ENCODE measurements around the gene AQP6.

Gene AQP6

DNA sequence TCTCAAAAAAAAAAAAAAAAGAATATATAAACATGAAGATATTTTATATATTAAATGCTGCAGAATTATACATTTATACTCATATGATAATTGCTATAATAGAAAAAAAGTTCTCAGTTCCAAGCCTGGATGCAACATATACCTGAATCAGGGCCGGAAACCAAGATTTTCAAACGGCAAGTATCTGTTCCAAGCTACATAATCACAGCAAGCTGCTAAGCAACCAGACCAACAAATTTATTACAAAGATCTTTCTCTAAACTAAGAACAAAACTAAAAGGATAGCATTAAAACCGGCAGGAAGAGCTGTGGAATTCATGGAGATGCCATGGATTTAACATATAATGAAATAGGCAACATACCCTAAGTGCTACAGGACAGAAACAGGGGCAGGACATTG is 45.4 kb downstream of the AQP6 start:
- TF ChIP-seq PAX5 (IDR thresholded peaks at IDR 0.05; ENCODE audit: insufficient read depth, low read length, severe bottlenecking) (no peak), POLR2A (IDR thresholded peaks at IDR 0.05; ENCODE audit: low read depth, low read length) (no peak), POU2F2 (IDR thresholded peaks at IDR 0.05; ENCODE audit: low read depth, low read length) (no peak), SPI1 (IDR thresholded peaks at IDR 0.05; ENCODE audit: low read depth, low read length) (no peak)
- FAIRE-seq (no peak), DNase-seq (ENCODE audit: insufficient read length, low spot score) (no peak)

DNA sequence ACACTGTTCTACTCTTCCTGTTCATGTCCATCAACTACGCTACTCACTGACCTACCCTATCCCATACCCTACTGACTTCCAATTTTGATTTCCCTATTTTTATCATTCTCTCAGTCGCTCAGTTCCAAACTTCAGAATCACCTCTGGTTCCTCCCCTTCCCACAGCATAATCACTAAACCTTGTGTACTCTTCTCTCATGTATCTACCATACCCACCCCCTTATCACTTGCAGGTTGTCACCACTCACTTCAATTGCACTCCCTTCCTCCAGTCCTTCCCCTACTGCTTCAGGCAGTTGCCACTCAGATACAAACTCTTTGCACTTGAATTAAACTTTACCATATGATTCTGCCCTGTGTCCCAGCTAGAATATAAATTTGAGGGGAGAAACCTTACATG is 46.2 kb downstream of the AQP6 start:
- peak; percentile 13 for FAIRE-seq
- no peak for DNase-seq (ENCODE audit: insufficient read length, low spot score)
- TF ChIP-seq SPI1 (IDR thresholded peaks at IDR 0.05; ENCODE audit: low read depth, low read length) (no peak), PAX5 (IDR thresholded peaks at IDR 0.05; ENCODE audit: insufficient read depth, low read length, severe bottlenecking) (no peak), POU2F2 (IDR thresholded peaks at IDR 0.05; ENCODE audit: low read depth, low read length) (no peak), TAF1 (IDR thresholded peaks at IDR 0.05; ENCODE audit: low read depth, low read length) (no peak), POLR2AphosphoS5 (IDR thresholded peaks at IDR 0.05; ENCODE audit: low read depth, low read length) (no peak), POLR2A (IDR thresholded peaks at IDR 0.05; ENCODE audit: low read depth, low read length) (no peak)

DNA sequence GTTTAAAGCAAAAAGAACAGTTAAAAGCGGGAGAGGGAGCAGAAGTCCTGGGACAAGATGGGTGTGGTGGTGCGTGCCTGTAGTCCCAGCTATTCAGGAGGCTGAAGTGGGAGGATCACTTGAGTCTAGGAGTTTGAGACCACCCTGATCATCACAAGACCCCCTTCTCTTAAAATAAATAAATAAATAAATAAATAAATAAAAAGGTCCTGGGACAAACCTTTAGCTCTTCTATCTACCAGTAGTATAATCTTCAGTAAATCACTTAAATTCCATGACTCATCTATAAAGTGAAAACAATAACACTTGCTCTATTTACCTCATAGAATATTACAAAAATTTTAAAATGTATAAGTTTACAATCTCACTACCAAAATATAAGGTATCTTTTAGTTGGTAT is 46.8 kb downstream of the AQP6 start:
- no peak for DNase-seq (ENCODE audit: insufficient read length, low spot score)

DNA sequence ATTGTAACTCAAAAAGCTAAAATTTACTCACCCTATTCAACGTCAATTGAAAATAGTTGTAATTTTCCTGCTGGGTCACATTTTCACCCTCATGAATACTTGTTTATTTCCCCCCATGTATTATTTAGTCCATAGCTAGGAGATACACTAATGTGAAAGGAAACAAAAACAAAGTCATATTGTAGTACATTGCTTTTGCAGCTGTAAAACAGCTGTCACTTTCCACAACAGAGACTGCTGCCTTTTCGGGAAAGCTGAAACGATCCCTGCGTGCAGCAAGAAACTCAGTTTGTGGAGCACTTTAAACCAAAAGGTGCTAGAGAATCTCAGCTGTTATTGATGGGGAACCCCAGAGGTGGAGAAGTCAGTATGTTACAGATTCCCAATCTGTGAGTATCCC is 48.3 kb downstream of the AQP6 start:
- no peak for DNase-seq (ENCODE audit: insufficient read length, low spot score)
- TF ChIP-seq SPI1 (IDR thresholded peaks at IDR 0.05; ENCODE audit: low read depth, low read length) (no peak), TAF1 (IDR thresholded peaks at IDR 0.05; ENCODE audit: low read depth, low read length) (no peak), POU2F2 (IDR thresholded peaks at IDR 0.05; ENCODE audit: low read depth, low read length) (no peak), POLR2A (IDR thresholded peaks at IDR 0.05; ENCODE audit: low read depth, low read length) (no peak), PAX5 (IDR thresholded peaks at IDR 0.05; ENCODE audit: insufficient read depth, low read length, severe bottlenecking) (no peak), POLR2AphosphoS5 (IDR thresholded peaks at IDR 0.05; ENCODE audit: low read depth, low read length) (no peak)
- FAIRE-seq, result no peak

More for the DNA sequence above, 46.8 kb downstream of the AQP6 start:
- TF ChIP-seq TAF1 (IDR thresholded peaks at IDR 0.05; ENCODE audit: low read depth, low read length), result no peak
- no peak for TF ChIP-seq PAX5 (IDR thresholded peaks at IDR 0.05; ENCODE audit: insufficient read depth, low read length, severe bottlenecking)
- no peak for TF ChIP-seq SPI1 (IDR thresholded peaks at IDR 0.05; ENCODE audit: low read depth, low read length)
- no peak for TF ChIP-seq POLR2AphosphoS5 (IDR thresholded peaks at IDR 0.05; ENCODE audit: low read depth, low read length)
- FAIRE-seq, result no peak

DNA sequence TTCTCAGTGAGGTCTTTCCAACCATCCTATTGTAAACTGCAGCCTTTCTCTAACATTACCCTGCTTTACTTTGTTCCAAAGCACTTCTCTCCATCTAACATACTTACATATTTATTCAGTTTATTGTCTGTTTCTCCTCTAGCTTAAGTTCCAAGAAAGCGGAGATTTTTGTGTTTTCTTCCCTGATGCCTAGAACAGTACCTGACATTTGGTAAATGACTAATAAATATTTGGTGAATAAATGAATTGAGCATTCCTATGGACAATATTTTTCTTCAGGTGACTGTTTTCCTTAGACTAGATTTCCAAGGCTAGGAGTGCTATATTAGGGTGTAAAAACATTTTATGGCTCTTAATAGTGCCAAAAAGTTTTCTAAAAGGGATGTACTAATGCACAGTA is 50.2 kb downstream of the AQP6 start:
- TF ChIP-seq SPI1 (IDR thresholded peaks at IDR 0.05; ENCODE audit: low read depth, low read length) (no peak), TAF1 (IDR thresholded peaks at IDR 0.05; ENCODE audit: low read depth, low read length) (no peak), POLR2A (IDR thresholded peaks at IDR 0.05; ENCODE audit: low read depth, low read length) (no peak), POLR2AphosphoS5 (IDR thresholded peaks at IDR 0.05; ENCODE audit: low read depth, low read length) (no peak), POU2F2 (IDR thresholded peaks at IDR 0.05; ENCODE audit: low read depth, low read length) (no peak), PAX5 (IDR thresholded peaks at IDR 0.05; ENCODE audit: insufficient read depth, low read length, severe bottlenecking) (no peak)
- DNase-seq (ENCODE audit: insufficient read length, low spot score) (no peak), FAIRE-seq (no peak)

DNA sequence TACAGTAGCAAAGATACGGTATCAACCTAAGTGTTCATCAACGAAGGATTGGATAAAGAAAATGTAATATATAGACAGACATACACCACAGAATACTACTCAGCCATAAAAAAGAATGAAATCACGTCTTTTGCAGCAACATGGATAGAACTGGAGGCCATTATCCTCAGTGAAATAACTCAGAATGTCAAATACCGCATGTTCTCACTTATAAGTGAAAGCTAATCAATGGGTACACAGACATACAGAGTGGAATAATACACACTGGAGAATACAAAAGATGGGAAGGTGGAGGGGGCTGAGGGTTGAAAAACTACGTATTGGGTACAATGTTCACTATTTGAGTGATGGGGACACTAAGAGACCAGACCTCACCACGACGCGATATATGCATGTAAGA is 51.5 kb downstream of the AQP6 start:
- DNase-seq (ENCODE audit: insufficient read length, low spot score) (no peak), FAIRE-seq (no peak)
- no peak for TF ChIP-seq POU2F2 (IDR thresholded peaks at IDR 0.05; ENCODE audit: low read depth, low read length)
- no peak for TF ChIP-seq PAX5 (IDR thresholded peaks at IDR 0.05; ENCODE audit: insufficient read depth, low read length, severe bottlenecking)
- no peak for TF ChIP-seq POLR2AphosphoS5 (IDR thresholded peaks at IDR 0.05; ENCODE audit: low read depth, low read length)
- no peak for TF ChIP-seq TAF1 (IDR thresholded peaks at IDR 0.05; ENCODE audit: low read depth, low read length)
- TF ChIP-seq POLR2A (IDR thresholded peaks at IDR 0.05; ENCODE audit: low read depth, low read length), result no peak
- no peak for TF ChIP-seq SPI1 (IDR thresholded peaks at IDR 0.05; ENCODE audit: low read depth, low read length)

DNA sequence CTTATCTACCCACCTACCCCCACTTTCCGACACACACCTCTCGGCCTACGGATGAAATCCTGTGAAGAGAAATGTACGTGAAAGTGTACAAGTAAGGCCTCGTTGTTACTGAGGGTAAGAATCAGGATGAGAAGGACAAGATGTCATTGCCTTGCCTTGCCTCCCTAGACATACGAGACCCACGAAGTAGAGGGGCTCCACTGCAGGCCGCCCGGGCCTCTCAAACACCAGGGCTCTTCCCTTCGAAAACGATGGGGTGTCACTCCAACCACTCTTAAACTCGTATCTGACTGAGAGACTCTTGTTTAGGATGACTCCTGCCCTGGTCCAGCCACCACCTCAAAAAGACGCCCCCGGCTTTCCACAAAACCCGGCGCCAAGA is 52.0 kb downstream of the AQP6 start:
- FAIRE-seq (peak; percentile 71), DNase-seq (ENCODE audit: insufficient read length, low spot score) (no peak)
- TF ChIP-seq PAX5 (IDR thresholded peaks at IDR 0.05; ENCODE audit: insufficient read depth, low read length, severe bottlenecking) (no peak), TAF1 (IDR thresholded peaks at IDR 0.05; ENCODE audit: low read depth, low read length) (no peak), SPI1 (IDR thresholded peaks at IDR 0.05; ENCODE audit: low read depth, low read length) (no peak), POU2F2 (IDR thresholded peaks at IDR 0.05; ENCODE audit: low read depth, low read length) (no peak), POLR2A (IDR thresholded peaks at IDR 0.05; ENCODE audit: low read depth, low read length) (no peak), POLR2AphosphoS5 (IDR thresholded peaks at IDR 0.05; ENCODE audit: low read depth, low read length) (no peak)

DNA sequence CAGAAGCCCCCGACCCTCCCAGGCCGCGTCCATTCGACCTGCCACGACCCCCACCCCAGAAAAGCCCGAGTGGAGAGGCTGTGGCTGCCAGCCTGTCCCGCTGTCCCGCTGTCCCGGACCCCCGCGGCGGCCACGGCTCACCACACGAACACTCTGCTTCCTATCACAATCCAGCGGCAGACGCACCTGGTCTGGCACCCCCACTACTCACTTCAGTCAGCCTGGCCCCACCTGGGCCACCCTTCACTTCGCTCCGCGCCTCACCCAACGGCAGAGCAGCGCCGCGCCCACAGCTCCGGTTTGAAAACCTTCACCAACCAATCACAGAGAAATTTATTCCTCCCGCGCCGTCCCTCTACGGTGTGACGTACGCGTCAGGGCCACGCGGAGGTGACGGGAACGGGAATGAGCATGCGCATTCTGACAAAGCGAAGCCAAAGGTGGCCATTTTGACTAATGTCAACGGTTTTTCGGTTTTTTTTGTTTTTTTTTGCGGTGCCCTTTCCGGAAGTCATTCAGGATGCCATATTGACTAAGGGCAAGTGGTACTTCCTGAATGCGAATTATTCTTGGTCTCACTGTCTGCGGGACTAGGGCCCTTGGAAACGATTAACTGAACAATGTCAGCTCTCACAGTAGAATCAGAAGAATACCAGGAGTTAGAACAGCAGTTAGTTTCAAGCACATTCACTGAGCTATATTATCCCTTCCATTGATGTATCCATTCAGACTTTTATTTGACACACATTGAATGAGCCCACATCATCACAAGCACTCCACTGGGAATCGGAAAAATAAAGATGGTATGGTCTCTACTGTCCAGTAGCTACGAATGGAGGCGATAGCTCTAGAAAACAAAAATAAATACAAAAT is 52.7 kb downstream of the AQP6 start, which contains the start of gene RACGAP1:
Gene RACGAP1 (minus strand): TSS at position 308 of the 873 bp plus-strand sequence. CDS start 8,779 bp downstream, outside the sequence.
- FAIRE-seq (peak; percentile 98), DNase-seq (ENCODE audit: insufficient read length, low spot score) (peak; percentile 85)
- TF ChIP-seq TAF1 (IDR thresholded peaks at IDR 0.05; ENCODE audit: low read depth, low read length), result peak; percentile 77; the same call in 1 of the 2 replicates
- TF ChIP-seq POLR2A (IDR thresholded peaks at IDR 0.05; ENCODE audit: low read depth, low read length), result peak; percentile 80
- TF ChIP-seq SPI1 (IDR thresholded peaks at IDR 0.05; ENCODE audit: low read depth, low read length), result no peak
- peak; percentile 62; the same call in 1 of the 2 replicates for TF ChIP-seq POLR2AphosphoS5 (IDR thresholded peaks at IDR 0.05; ENCODE audit: low read depth, low read length)
- TF ChIP-seq PAX5 (IDR thresholded peaks at IDR 0.05; ENCODE audit: insufficient read depth, low read length, severe bottlenecking), result no peak
- TF ChIP-seq POU2F2 (IDR thresholded peaks at IDR 0.05; ENCODE audit: low read depth, low read length), result peak; percentile 59; the same call in 1 of the 2 replicates

DNA sequence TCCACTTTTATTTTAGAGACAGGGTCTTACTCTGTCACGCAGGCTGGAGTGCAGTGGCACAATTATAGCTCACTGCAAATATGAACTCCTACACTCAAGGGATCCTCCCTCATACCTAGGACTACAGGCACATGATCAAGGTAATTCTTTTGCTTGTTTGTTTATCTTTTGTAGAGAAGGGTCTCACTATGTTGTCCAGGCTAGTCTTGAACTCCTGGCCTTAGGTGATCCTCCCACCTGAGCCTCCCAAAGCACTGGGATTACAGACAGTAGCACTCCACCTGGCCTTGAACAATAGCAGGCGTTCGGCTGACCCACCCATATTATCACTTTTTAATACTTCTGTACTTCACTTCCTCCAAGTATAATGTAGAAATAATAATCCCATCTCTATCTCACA is 53.9 kb downstream of the AQP6 start:
- DNase-seq (ENCODE audit: insufficient read length, low spot score) (no peak), FAIRE-seq (no peak)
- no peak for TF ChIP-seq PAX5 (IDR thresholded peaks at IDR 0.05; ENCODE audit: insufficient read depth, low read length, severe bottlenecking)
- no peak for TF ChIP-seq POLR2AphosphoS5 (IDR thresholded peaks at IDR 0.05; ENCODE audit: low read depth, low read length)

Data from GM12891 (cell line).